Smooth muscle cell of the coronary artery (primary cell): Measurements from ENCODE around the gene LITAF. TPM values are rescaled to one million over a fixed set of nuclear protein-coding genes. Genes with fewer than 3 reads are reported as not detected.

Experiments used
- total RNA-seq: library from RNA; depleted of rRNA; stranded (reverse); fragments of >200 nt; gene quantifications from 2 replicates; pipeline ENCODE4 v1.2.3, GENCODE V29; 2014; ENCODE audit warnings: low replicate concordance

The LITAF gene
- total RNA-seq = 28.8 and 94.8 TPM in 2 replicates

DNA sequence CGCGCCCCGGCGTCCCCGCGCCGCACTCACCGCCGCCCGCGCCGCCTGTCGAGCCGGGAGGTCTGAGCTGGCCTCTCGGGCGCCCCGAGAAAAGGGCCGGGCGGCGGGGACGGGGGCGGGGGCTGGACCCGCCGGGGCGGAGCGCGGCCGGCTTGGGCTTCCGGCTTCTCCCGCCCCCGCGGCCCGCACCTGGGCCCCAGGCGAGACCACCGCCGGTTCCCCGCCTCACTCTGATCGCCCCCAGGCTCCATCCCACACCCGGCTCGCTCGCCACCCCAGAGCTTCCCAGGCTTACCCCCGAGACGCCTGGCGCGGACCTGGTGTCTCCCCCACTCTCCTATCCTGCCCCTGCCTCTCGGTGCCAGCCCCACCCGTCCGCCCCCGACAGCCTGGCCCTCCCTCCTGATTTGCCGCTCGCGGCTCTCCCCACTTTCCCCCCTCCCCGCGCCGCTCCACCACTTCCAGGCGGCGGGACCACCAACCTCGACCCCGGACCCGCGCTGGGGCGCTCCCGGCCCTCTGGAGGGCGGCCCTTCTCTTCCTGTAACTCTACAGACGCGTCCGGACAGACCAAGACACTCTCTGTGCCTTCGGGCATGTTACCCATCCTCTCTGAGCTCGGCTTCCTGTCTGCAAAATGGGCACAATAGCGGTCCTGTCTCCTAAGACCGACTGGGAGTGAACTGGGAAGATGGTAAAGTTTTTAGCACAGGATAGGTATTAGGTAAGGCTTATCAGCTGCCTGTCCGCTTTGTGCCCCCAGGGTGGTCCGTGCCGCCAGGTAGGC, at the start of gene LITAF:
Gene LITAF (minus strand): TSS at position 64 of the 787 bp plus-strand sequence. CDS start 30,189 bp downstream, outside the sequence.

Other genes starting within 250 kb of the LITAF start
- 0.94 and 2.6 TPM in 2 replicates for gene RMI2, start 241.5 kb downstream of the LITAF start, total RNA-seq
- 11.3 and 13.9 TPM in 2 replicates for gene SNN, start 81.5 kb upstream of the LITAF start, total RNA-seq
- 13.8 and 26.3 TPM in 2 replicates for gene TXNDC11, start 155.9 kb upstream of the LITAF start, total RNA-seq
- 21.8 and 28.7 TPM in 2 replicates for gene ZC3H7A, start 210.3 kb upstream of the LITAF start, total RNA-seq